GM12873 (cell line): ENCODE measurements around the gene ZBTB21.

Source experiments
- CTCF ChIP-seq: IDR thresholded peaks from 2 replicates; pipeline ENCODE4 v1.5.1; 2012; ENCODE audit warnings: low read depth, mild to moderate bottlenecking, moderate library complexity, low read length, control low read depth; ENCODE audit not compliant: insufficient read depth; ENCODE audit errors: missing control alignments

ZBTB21 gene

DNA sequence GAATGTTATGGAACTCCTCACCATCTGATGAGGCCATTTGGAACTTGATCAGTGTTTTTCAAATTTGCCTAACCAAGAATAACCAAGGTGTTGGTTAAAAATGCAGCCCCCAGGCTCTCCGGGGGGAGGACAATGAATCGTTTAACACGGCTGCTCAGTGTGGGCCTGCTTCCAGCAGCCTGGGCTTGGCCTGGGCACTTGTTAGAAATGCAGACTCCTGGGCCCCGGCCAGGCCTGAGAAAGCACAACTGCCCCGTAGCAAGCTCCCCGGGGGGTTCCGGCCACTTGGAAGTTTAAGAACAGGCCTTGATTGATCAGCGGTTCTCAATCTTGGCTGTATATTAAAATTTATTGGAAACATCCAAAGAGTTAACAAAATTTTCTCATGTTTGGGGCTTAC, 33.5 kb downstream of the ZBTB21 start:
- no peak for TF ChIP-seq CTCF

DNA sequence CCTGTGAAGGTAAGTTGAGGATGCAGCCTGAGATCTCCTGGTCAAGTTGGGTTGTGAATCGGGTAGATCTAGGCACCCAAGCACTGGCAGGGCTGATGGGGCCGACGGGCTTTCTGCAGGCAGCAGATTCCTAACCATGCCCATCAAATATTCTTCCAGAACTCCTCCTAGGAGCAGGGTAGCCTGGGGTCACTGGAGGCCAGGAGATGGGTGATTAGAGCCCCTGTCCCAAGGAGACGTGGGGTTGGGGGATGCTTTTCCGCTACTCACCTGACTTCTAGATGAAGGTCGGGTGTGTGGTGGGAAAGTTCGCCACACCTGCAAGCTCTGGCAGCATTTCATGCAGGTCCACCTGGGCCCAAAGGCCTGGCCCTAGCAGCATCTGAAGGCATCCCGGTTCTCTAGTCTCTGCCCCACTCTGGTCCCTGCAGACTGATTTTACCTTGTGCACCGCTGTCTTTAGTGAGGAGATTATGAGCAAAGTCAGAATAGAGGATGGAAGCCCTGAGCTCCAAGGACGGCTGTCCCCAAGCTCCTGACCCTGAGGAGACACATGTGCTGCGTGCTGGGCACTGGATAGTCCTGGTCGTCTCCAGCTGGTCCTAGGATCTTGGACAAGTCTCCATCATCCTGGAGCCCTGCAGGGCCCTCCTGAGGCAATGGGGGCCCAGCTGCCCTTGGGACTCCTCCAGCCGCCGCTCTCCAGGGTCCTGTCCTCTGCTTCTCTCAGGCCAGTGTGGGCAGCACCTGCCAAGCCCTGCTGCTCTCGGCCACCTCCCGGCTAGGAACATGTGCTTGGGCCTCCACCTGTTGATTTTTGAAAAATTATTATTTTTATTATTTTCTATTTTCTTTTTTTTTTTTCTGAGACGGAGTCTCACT, 34.5 kb downstream of the ZBTB21 start:
- no peak for TF ChIP-seq CTCF

DNA sequence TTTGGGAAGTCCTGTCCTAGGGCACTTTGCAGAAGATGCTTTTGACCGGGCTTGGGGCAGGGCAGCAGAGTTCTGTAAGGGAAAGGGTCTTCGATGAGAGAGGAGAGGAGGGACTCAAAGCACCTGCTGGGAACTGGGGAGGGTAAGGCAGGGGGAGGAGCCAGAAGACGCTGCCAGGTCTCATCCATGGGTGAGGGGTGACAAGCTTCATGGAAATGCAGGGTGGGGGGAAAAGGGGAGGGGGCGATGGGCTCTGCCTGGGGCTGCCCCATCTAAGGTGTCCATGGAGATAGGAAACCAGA, 35.5 kb downstream of the ZBTB21 start:
- TF ChIP-seq CTCF = no peak

DNA sequence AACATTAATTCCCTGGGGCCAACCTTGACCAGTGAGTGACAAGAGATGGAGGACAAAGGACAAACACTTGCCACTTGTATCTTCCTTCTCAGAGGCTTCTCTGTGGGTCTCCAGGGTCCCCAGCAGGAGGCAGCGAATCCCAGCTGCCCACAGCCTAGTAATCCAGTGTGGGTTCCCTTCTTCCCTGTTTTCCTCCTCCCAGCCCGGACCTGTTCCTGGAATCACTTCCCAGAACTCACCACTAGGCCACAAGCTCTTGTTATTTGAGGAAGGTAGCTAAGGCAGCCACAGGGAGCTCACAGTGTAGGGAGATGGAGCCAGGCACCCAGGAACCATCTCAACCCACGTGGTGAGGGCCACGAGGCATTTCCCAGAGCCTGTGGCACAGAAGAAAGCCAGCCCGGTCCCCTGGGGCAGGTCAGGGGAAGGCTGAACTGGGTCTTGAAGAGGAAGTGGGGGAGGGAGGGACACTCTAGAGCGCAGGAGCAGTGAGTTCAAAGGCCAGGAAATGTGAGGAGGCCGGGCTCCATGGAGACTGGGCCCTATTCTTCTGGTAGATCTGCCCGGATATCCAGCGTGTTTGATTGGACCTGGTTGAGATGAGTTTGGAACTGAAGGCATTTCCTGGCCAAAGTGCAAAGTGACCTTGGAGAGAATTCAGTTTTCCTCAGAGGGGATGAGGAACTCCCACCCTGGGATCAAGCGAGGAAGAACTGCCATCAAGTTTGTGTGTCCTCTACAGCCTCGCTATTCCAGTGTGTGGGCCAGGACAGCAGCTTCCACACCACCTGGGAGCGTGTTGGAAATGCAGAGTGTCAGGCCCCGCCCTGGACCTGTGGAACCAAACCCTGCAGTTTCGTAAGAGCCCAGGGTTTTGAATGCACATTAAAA, 36.1 kb downstream of the ZBTB21 start:
- peak; percentile 43 for TF ChIP-seq CTCF

GRCh38 chr21:41973427-41973831, 36.7 kb downstream of the ZBTB21 start:
- no peak for TF ChIP-seq CTCF

- TF ChIP-seq CTCF = no peak
Measured at GRCh38 chr21:41972511-41973205, 37.5 kb downstream of the ZBTB21 start.

DNA sequence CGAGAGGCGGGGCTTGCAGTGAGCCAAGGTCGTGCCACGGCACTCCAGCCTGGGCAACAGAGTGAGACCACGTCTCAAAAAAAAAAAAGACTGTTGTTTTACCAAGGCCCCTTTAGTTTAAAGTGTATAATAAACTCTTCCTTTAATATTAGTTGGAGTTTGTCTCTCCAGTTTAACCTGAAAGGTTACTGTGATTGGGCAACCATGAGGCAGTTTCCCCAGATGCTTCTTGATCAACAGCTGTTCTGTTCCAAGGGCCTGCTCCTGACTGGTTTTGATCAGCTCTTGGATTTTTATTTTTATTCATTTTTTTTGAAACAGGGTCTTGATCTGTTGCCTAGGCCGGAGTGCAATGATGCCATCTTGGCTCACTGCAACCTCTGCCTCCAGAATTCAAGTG, 38.3 kb downstream of the ZBTB21 start:
- no peak for TF ChIP-seq CTCF
